ENCODE data around the gene PNPLA5.

DNA sequence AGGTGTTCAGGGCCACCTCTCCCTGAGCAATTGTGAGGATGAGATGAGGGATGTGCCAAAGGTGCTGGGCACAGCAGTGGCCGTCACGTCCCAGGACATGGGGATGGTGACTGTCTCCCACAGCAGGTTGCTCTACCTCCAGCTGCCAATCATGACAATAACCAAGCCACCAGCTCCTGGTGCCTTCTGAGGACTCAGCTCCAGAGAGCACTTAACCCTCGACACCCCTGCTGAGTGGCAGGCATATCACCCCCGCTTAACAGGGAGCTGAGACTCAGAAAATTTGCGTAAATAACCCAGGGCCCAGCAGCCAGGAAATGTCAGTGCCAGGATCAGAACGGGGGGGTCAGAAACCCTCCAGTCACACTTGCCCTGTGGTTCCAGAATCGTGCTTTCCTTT is 8.4 kb upstream of the PNPLA5 start:
- TF ChIP-seq, protein P1, sequence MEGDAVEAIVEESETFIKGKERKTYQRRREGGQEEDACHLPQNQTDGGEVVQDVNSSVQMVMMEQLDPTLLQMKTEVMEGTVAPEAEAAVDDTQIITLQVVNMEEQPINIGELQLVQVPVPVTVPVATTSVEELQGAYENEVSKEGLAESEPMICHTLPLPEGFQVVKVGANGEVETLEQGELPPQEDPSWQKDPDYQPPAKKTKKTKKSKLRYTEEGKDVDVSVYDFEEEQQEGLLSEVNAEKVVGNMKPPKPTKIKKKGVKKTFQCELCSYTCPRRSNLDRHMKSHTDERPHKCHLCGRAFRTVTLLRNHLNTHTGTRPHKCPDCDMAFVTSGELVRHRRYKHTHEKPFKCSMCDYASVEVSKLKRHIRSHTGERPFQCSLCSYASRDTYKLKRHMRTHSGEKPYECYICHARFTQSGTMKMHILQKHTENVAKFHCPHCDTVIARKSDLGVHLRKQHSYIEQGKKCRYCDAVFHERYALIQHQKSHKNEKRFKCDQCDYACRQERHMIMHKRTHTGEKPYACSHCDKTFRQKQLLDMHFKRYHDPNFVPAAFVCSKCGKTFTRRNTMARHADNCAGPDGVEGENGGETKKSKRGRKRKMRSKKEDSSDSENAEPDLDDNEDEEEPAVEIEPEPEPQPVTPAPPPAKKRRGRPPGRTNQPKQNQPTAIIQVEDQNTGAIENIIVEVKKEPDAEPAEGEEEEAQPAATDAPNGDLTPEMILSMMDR (IDR thresholded peaks at IDR 0.05; ENCODE audit: low read depth, low read length) = no peak
- no peak for TF ChIP-seq EZH2phosphoT487 (IDR thresholded peaks at IDR 0.05; ENCODE audit: low read depth)
